Measurements from ENCODE around the gene NAT10.
A peak's percentile ranks its signal among the peaks of the same experiment; 100 is the strongest.

The NAT10 gene

GRCh38 chr11:34149274-34149673 is 43.8 kb downstream of the NAT10 start:
- no peak for DNase-seq (ENCODE audit: low spot score)

GRCh38 chr11:34149786-34150185 is 44.4 kb downstream of the NAT10 start:
- DNase-seq (ENCODE audit: low spot score), result peak; percentile 35

- no peak for DNase-seq (ENCODE audit: low spot score)
Observed at GRCh38 chr11:34150494-34151151, 45.2 kb downstream of the NAT10 start.

- no peak for DNase-seq (ENCODE audit: low spot score)
Observed at GRCh38 chr11:34151166-34151565, 45.7 kb downstream of the NAT10 start.

- no peak for DNase-seq (ENCODE audit: low spot score)
Observed at GRCh38 chr11:34151916-34152845, 46.8 kb downstream of the NAT10 start.

- DNase-seq (ENCODE audit: low spot score), result no peak
Observed at GRCh38 chr11:34154059-34154875, 48.8 kb downstream of the NAT10 start.

- no peak for DNase-seq (ENCODE audit: low spot score)
Observed at GRCh38 chr11:34155057-34155756, 49.8 kb downstream of the NAT10 start.

GRCh38 chr11:34155757-34156062 is 50.3 kb downstream of the NAT10 start:
- DNase-seq (ENCODE audit: low spot score), result no peak

- no peak for DNase-seq (ENCODE audit: low spot score)
Observed at GRCh38 chr11:34157163-34157562, 51.7 kb downstream of the NAT10 start.

GRCh38 chr11:34158661-34159060 is 53.2 kb downstream of the NAT10 start:
- DNase-seq (ENCODE audit: low spot score), result no peak

GRCh38 chr11:34160049-34160721 is 54.8 kb downstream of the NAT10 start:
- DNase-seq (ENCODE audit: low spot score), result no peak

GRCh38 chr11:34160791-34161190 is 55.4 kb downstream of the NAT10 start:
- no peak for DNase-seq (ENCODE audit: low spot score)

- no peak for DNase-seq (ENCODE audit: low spot score)
Observed at GRCh38 chr11:34161361-34161760, 55.9 kb downstream of the NAT10 start.

GRCh38 chr11:34161812-34162492 is 56.5 kb downstream of the NAT10 start:
- DNase-seq (ENCODE audit: low spot score), result peak; percentile 92

GRCh38 chr11:34162493-34162820 is 57.0 kb downstream of the NAT10 start:
- no peak for DNase-seq (ENCODE audit: low spot score)

GRCh38 chr11:34162856-34163255 is 57.4 kb downstream of the NAT10 start:
- no peak for DNase-seq (ENCODE audit: low spot score)

GRCh38 chr11:34165121-34165520 is 59.7 kb downstream of the NAT10 start:
- no peak for DNase-seq (ENCODE audit: low spot score)

- DNase-seq (ENCODE audit: low spot score), result peak; percentile 68
Observed at GRCh38 chr11:34165786-34166555, 60.5 kb downstream of the NAT10 start.

GRCh38 chr11:34166806-34167740 is 61.6 kb downstream of the NAT10 start:
- no peak for DNase-seq (ENCODE audit: low spot score)

Measured in kidney tubule cell (primary cell).